ENCODE data around the gene LENG9.

GRCh38 chr19:54457773-54458647 is 5.6 kb downstream of the LENG9 start:
- TF ChIP-seq CTCF (IDR thresholded peaks at IDR 0.05; ENCODE audit: low read length), result no peak
- no peak for TF ChIP-seq EZH2phosphoT487 (IDR thresholded peaks at IDR 0.05; ENCODE audit: low read length)

Measured in MM.1S (cell line).